ENCODE results near the gene PAK4.
"Not testable (repeated sequence)": the region's sequence is repeated elsewhere in the genome, so short reads cannot be mapped to it uniquely, and the experiment has no call there.

Gene PAK4

GRCh38 chr19:39129116-39129515 is 3.5 kb downstream of the PAK4 start:
- FAIRE-seq (no peak), DNase-seq (ENCODE audit: low spot score) (no peak)

- FAIRE-seq (no peak), DNase-seq (ENCODE audit: low spot score) (no peak)
These were observed 5.0 kb downstream of the PAK4 start for GRCh38 chr19:39130337-39131254.

DNA sequence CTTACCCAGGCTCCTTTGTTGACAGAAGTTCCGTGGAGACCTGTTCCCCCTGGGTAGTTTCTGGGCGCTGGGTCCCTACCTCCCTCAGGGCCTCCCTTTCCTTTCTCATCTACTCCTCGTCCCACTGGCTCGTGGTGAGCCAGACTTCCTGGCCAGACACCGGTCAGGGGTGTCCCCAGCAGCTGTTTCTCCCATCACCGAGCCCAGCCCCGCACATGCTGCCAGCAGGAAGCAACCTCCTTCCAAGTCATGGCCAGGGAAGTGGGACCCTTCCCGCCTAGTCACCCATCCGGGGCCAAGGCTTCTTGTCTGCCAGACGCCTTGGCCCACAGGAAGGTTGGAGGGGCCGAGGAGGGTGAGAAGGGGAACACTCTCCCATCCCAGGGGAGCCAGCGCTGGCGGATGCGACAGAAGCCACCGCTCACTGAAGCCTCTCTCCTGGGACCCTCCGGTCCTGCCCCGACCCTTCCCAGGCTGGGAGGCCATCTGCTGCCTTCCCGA is 5.7 kb downstream of the PAK4 start:
- FAIRE-seq (no peak), DNase-seq (ENCODE audit: low spot score) (no peak)

- FAIRE-seq (no peak), DNase-seq (ENCODE audit: low spot score) (no peak)
These were observed 6.9 kb downstream of the PAK4 start for GRCh38 chr19:39132344-39132969.

GRCh38 chr19:39133431-39134270 is 8.1 kb downstream of the PAK4 start:
- DNase-seq (ENCODE audit: low spot score) (no peak), FAIRE-seq (no peak)

DNA sequence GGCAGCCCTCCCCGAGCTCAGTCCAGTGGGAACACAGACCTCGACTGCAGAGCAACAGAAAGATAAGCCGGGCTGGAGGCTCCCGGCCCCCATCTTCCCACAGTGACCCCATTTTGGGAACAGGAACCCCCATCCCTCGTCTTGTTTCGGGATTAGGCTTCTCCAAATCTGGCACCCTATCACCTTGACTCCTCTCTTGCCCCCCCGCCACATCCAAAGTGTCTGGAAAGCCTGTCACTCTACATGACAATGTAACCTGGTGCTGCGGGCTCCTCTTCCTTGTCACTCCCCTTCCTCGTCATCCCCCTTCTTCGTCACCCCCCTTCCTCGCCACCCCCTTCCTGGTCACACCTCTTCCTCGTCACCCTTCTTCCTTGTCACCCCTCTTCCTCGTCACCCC is 10.1 kb downstream of the PAK4 start:
- DNase-seq (ENCODE audit: low spot score), result no peak
- FAIRE-seq, result no peak

DNA sequence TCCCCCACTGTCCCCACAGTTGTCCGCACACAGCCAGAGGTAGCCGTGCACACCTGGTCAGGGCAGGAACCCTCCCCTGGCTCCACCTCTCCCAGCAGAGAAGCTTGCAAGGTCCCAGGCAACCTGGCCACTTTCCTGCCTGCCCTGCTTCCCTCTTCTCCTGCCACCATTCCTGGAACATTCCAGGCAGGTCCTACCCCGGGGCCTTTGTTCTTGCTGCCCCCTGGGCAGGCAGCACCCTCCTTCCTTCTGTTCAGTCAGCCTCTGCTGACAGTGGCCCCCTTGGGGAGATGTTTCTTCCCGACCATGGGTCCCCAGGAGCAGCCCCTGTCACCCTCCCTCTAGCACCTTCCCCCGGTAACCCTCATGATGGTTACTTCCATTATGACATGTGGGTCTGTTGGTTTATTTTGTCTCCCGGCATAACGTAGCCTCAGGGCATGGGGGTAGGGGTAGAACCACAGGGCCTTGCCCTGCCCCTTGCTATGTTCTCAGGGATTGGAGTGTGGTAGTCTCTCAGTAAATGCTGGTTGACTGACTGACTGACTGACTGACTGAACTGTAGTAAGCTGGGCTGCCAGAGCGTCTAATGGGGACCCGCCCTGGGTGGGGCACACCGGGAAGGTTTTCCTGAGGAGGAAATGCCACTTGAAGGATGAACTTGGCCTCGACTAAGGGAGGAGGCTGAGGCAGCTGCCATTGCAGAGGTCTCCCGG is 10.8 kb downstream of the PAK4 start:
- FAIRE-seq, result no peak
- DNase-seq (ENCODE audit: low spot score), result no peak

GRCh38 chr19:39137131-39137530 is 11.5 kb downstream of the PAK4 start:
- no peak for FAIRE-seq
- no peak for DNase-seq (ENCODE audit: low spot score)

- FAIRE-seq (no peak), DNase-seq (ENCODE audit: low spot score) (no peak)
These were observed 12.9 kb downstream of the PAK4 start for GRCh38 chr19:39138221-39139211.

DNA sequence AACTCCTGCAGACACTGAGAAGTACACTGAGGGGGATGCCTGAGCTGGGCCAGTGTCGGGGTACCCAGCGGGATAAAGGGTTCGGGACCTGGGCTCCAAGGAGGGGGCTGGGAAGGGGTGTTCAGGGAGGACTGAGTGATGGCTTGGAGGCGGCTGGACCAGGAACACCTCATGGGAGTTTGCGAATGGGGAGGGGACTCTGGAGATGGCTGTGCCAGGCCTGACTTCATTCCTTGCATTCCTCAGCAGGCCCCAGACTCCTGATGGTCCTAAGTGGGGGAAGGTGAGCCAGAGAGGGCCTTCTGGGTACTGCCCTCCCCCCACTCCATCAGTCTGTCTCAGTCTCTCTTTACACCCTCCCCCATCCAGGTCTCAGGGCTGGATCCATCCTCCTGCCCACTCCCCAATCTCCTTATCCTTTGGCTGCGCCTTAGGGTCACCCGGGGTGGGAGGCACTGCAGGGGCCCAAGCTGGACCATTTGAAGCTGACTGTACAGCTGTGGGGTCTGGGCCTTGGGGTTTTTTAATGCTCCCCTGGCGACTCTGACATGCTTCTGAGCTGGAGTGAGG is 13.8 kb downstream of the PAK4 start:
- FAIRE-seq (no peak), DNase-seq (ENCODE audit: low spot score) (no peak)

DNA sequence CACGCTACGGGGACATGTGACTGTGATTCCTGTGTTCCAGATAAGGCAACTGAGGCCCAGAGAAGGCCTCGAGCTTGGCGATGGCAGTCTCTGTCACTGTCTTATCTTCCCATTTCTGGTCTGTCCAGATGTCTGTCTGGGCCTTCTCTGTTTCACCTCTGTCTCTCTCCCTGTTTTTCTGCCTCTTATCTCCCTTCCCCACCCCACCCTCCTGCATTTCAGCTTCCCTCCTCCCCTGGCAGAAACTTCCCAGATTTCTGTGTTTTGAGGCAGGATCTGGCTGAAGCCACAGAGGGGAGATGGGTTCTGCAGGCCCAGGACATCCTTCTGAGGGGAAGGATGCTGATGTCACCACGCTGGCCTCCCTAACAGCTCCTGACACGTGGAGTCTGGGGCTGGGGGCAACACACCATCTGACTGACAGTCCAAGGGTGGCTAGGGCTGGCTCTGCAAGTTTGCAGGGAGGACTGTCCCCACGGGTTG is 14.4 kb downstream of the PAK4 start:
- DNase-seq (ENCODE audit: low spot score), result no peak
- no peak for FAIRE-seq

DNA sequence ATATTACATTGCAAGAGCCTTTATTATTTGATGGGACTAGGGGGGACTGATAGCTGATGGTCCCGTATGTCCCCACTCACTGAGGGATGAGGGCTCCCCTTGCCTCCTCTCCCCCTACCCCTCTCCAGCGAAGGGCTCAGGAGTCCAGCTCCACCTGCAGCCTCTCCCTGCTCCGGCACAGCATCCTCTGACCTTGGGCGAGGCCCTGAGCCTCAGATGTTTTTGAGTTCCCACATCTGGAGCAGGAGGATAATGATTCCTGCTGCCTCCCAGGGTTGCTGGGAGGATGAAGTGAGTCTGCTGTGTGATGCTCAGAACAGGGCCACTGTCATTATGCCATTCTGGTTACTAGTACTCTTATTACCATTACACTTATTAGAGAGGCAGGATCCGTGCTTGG is 15.0 kb downstream of the PAK4 start:
- FAIRE-seq (no peak), DNase-seq (ENCODE audit: low spot score) (no peak)

- no peak for FAIRE-seq
- DNase-seq (ENCODE audit: low spot score), result no peak
These were observed 16.3 kb downstream of the PAK4 start for GRCh38 chr19:39141929-39142328.

DNA sequence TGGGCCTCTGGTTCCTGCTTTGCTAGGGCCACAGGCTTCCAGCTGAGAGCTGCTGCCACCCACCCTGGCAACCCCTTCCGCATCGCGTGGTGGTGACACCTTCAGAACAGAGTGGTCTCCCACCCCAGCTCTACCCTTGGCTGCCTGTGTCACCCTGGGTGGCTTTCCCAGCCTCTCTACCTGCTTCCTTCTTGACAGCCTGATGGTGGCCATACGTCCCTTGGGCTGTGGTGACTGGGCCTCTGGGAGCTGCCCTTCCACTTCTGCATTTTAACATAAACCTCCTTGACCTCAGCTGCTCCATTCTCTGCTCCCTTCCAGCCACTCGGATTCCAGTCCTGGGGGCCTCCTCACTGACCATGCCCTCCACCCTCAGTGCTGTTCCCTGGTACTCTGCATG is 17.0 kb downstream of the PAK4 start:
- FAIRE-seq, result no peak
- no peak for DNase-seq (ENCODE audit: low spot score)

GRCh38 chr19:39143757-39144289 is 18.2 kb downstream of the PAK4 start:
- not testable (repeated sequence) for FAIRE-seq; DNase-seq (ENCODE audit: low spot score)

GRCh38 chr19:39144290-39145071 is 18.9 kb downstream of the PAK4 start:
- FAIRE-seq (no peak), DNase-seq (ENCODE audit: low spot score) (no peak)

DNA sequence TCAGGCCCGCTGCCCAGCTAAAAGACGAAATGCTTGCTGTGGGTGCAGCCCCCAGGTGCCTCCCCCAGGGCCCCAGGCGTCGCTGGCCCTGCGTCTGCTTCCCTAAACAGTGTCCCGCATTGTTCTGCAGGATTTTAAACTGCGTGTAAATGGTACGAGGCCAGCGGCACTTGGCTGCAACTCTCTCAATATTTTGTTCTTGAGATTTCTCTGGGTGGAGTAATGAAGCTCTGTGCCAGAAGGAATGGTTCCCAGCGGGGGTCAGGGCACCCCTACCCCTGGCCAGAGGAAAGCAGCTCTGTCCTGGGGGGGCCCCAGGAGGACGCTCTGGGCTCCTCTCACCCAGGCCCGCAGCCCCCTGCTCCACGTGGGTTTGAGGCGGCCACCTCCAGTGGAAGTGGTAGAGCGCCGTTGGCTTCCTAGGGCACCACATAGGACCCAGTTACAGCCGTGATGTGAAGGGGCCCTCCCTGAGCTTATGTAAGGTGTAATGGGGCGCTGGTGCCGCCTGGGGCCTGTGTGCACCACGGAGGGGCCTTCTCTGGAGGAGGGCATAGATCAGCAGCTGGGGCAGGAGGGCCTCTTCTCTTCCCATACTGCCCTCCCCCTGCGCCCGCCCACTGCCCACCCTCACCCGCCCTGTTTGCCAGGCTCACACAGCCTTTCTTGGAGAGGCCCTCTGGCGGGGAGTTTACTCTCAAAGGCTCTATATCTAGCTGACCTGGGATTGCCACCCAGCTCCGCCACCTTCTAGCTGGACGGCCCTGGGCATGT is 19.8 kb downstream of the PAK4 start:
- DNase-seq (ENCODE audit: low spot score), result no peak
- no peak for FAIRE-seq

GRCh38 chr19:39146091-39146490 is 20.5 kb downstream of the PAK4 start:
- DNase-seq (ENCODE audit: low spot score) (no peak), FAIRE-seq (no peak)
